Measurements from ENCODE around the gene PFKFB3.
"Not testable (repeated sequence)": the region's sequence is repeated elsewhere in the genome, so short reads cannot be mapped to it uniquely, and the experiment has no call there.

PFKFB3 gene

DNA sequence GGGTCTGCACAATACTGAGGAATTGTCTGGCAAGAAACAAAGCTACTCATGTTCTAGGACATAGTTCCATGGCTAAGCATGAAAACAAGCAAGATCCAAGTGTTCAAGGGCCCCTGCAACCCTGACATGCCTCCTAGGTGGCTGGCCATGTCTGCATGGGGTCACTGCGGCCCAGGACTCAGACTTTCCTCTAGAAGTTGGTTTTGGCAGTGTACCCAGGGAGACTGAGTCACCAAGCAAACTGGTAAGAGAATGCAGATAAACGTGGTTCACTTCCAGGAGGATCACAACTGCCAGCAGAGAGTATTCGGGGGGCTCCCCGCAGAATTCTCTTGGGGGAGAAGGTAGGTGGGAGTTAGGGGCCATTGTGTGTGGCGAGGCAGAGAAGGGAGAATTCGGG lies 7.4 kb upstream of the PFKFB3 start:
- no peak for DNase-seq (ENCODE audit: low spot score)
- no peak for TF ChIP-seq CTCF (IDR thresholded peaks at IDR 0.05; ENCODE audit: extremely low read depth, insufficient read depth, missing control alignments)
- in situ Hi-C loops (cut with MboI; ENCODE audit: low pct_unique_long_range_greater_than_20kb, low sequenced_read_pairs, unreplicated experiment): no loop called here

GRCh38 chr10:6195846-6196245 lies 6.9 kb upstream of the PFKFB3 start:
- DNase-seq (ENCODE audit: low spot score): no peak
- no peak for TF ChIP-seq CTCF (IDR thresholded peaks at IDR 0.05; ENCODE audit: extremely low read depth, insufficient read depth, missing control alignments)
- in situ Hi-C loops (cut with MboI; ENCODE audit: low pct_unique_long_range_greater_than_20kb, low sequenced_read_pairs, unreplicated experiment): no loop called here

GRCh38 chr10:6196524-6196923 lies 6.2 kb upstream of the PFKFB3 start:
- in situ Hi-C loops (cut with MboI; ENCODE audit: low pct_unique_long_range_greater_than_20kb, low sequenced_read_pairs, unreplicated experiment); DNase-seq (ENCODE audit: low spot score): not testable (repeated sequence)

DNA sequence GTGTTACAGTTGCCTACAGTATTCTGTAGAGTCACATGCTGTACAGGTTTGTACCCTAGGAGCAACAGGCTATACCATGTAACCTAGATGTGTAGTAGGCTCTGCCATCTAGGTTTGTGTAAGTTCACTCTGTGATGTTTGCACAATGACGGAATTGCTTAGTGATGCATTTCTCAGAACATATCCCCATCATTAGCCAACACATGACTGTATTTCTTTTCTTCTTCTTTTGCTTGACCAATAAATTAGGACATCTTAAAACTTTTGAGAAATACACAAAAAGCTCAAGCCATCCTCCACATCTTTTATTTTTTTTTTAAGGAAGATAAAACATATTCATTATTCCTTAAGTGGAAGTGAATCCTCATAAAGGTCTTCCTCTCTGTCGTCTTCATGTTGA lies 5.4 kb upstream of the PFKFB3 start:
- DNase-seq (ENCODE audit: low spot score): no peak
- no peak for TF ChIP-seq CTCF (IDR thresholded peaks at IDR 0.05; ENCODE audit: extremely low read depth, insufficient read depth, missing control alignments)
- in situ Hi-C loops (cut with MboI; ENCODE audit: low pct_unique_long_range_greater_than_20kb, low sequenced_read_pairs, unreplicated experiment): no loop called here

- DNase-seq (ENCODE audit: low spot score): no peak
- no peak for TF ChIP-seq CTCF (IDR thresholded peaks at IDR 0.05; ENCODE audit: extremely low read depth, insufficient read depth, missing control alignments)
- in situ Hi-C loops (cut with MboI; ENCODE audit: low pct_unique_long_range_greater_than_20kb, low sequenced_read_pairs, unreplicated experiment): no loop called here
Observed at GRCh38 chr10:6198171-6198570, 4.6 kb upstream of the PFKFB3 start.

DNA sequence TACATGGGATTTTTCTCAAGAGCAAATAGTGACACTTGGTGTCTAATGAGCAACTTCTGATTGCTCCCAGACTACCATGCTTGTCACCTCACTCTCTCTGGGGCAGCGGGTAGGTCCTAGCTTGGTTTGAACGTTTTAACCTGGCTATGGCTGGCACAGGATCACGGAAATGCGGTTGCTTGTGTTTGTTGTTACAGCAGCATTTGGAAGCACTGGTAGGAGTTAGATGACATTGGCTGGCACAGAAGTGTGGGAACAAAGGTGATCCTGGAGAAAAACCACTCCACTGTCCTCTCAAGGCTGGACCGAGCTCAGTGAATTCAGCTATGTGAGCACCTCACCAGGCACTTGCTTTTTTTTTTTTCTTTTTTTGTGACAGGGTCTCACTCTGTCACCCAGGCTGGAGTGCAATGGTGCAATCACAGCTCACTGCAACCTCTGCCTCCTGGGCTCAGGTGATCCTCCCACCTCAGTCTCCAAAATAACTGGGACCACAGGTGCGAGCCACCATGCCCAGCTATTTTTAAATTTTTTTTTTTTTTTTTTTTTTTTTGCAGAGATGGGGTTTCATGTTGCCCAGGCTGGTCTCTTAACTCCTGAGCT lies 3.5 kb upstream of the PFKFB3 start:
- DNase-seq (ENCODE audit: low spot score): no peak
- no peak for TF ChIP-seq CTCF (IDR thresholded peaks at IDR 0.05; ENCODE audit: extremely low read depth, insufficient read depth, missing control alignments)
- in situ Hi-C loops (cut with MboI; ENCODE audit: low pct_unique_long_range_greater_than_20kb, low sequenced_read_pairs, unreplicated experiment): no loop called here

- no peak for TF ChIP-seq CTCF (IDR thresholded peaks at IDR 0.05; ENCODE audit: extremely low read depth, insufficient read depth, missing control alignments)
- in situ Hi-C loops (cut with MboI; ENCODE audit: low pct_unique_long_range_greater_than_20kb, low sequenced_read_pairs, unreplicated experiment): no loop called here
- no peak for DNase-seq (ENCODE audit: low spot score)
Observed at GRCh38 chr10:6200440-6200733, 2.3 kb upstream of the PFKFB3 start.
